DMS79 (cell line): ENCODE data around the gene PAX3.

ENCODE experiments used
- DNase-seq: peaks from one replicate; lab custom pipeline; 2025; lab: John Stamatoyannopoulos, UW

The PAX3 gene

DNA sequence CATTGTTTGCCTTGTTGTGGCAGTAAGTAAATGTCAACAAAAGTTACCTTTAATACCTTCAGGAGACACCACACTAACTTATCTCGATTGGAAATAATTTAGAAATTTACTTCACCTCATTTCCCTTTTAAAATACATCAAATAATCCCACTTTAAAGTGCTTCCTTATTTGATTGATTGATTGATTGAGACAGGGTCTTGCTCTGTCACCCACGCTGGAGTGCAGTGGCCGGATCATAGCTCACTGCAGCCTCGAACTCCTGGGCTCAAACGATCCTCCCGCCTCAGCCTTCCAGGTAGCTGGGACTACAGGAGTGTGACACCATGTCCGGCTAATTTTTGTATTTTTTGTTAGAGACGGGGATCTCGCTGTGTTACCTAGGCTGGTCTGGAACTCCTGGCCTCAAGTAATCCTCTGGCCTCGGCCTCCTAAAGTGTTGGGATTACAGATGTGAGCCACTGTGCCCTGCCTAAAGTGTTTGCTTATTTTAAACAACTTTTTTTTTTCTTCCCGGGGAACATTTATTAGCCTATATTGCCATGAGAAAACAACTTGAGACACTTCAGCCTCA, 12.0 kb upstream of the PAX3 start:
- no peak for DNase-seq

DNA sequence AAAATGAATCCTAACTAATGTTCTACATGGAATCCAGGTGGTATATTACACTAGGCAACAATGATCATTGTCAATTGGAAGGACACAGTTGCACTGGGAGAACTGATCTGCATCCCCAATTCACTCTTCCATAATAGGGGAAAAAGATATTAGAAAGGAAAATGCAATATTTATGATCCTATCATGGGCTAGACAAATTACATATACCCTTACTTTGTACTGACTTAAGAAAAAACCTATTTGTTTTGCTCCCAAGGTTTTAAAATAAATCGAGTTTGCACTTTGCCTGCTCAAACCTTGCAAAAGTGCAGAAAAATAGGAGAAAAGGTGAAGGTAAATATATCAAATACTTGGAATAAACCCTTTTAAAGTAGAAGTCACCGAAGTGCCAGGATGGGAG, 11.0 kb upstream of the PAX3 start:
- DNase-seq: no peak

DNA sequence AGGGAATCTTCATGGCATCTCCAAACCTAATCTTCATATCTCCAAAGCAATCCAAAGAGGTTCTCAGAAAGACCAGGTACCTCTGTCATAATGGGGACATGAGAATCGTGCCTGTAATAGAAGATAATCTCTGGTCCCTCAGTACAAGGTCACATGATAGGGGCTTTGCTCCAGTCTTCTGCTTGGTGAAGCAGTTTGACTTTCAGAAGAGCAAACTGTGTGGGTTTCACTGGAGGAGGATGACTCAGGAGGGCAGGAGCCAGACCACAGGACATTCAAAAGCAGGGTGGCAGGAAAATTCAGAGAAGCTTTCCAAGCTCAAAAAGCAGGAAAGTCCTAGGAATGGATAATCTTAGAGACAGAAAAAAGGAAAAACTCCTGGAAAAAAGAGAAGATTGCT, 10.6 kb upstream of the PAX3 start:
- no peak for DNase-seq

DNA sequence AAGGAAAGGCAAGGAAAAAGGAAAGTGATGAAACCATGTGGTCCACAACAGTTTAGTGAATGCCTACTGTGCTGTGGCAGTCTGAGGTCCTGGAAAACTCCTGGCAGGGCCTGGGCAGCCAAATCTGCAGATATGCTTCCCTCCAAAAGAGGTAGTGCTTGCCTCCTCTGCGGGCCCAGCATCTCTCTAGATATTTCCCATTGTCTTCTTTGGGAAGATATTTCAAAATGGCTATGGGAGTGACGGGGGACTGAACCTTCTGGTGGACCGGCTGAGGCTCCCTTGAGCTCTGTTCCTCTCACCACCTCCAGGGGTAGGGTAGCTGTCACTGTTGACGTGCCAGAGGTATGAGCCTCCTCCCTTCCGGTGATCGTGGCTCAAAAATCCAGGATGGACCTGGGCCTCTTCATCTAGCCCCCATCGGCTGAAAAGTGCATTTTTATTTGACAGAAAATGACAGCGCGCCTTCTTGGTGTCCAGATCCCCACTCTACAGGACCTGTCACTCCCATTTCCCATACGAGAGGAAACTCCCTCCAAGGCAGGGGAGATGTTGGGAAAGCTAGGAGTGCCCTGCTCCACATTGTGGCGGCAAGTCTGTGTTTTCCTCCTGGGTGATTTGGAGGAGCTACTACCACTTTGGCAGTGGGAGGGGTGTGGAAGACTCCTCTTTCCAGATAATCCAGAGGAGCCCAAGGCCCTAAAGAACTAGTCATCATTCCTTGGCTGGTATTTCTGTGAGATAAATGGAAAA, 9.4 kb upstream of the PAX3 start:
- no peak for DNase-seq

DNA sequence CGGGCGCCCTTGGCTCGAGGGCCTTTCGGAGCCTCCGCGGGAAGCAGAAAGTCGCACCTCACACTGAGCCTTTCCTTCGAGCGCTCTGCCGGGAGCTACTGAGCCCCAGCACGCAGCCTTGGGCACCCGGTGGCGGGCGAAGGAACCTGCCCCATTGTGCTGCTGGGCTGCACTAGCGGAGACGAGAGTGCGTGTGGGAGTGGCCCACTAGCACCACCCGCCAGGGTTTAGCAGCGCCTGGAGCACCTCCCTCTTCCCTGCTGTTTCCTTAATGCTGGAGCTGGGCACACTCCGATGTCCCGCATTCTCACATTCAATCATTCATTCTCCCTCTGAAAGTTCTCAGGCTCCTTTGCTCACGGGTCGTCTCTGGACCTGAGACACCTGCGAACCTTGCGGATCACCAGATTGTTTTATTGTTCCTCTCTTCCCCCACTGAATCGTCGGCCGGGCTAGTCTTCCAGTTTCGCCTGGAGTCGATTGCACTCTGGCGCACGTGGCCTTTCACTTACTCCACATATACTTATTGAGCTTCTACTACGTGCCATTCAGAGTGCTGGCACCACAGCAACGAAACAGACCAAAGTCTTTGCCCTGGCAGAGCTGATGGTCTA, 8.5 kb upstream of the PAX3 start:
- DNase-seq: no peak

DNA sequence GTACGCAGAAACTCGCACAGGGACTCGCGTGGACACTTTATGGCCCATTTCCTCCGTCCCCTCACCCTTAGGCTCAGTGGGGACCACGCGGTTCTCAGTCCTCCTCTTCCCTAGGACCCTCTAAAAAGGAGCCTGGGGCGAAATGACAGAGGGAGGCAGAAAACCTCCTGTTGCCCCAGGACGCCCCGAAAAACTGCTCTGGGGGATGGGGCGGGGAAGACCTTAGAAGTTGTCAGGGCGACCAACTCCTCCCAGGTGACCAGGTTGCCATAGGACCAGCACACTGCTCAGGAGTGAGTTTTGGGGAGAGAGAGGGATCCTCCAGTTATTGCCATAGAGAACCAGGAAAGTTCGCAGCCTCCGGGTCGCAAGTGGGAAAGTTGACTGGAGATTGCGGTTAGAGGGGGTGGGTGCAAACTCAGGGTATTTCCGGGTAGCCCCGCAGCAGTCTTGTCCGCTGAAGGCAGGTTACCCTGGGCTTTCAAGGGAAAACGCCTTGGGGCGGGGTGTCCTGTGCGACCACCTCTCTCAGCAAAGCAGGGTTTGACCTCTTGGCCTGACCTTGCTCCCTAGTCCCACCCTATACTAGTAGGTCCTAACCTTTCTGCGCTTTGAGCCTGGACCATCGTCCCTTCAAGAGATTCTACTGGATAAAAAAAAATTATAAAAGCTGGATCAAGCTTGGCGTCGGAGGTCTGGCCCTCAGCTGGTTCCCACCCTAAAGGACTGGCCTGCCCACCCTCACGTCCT, 7.8 kb upstream of the PAX3 start:
- DNase-seq: no peak

DNA sequence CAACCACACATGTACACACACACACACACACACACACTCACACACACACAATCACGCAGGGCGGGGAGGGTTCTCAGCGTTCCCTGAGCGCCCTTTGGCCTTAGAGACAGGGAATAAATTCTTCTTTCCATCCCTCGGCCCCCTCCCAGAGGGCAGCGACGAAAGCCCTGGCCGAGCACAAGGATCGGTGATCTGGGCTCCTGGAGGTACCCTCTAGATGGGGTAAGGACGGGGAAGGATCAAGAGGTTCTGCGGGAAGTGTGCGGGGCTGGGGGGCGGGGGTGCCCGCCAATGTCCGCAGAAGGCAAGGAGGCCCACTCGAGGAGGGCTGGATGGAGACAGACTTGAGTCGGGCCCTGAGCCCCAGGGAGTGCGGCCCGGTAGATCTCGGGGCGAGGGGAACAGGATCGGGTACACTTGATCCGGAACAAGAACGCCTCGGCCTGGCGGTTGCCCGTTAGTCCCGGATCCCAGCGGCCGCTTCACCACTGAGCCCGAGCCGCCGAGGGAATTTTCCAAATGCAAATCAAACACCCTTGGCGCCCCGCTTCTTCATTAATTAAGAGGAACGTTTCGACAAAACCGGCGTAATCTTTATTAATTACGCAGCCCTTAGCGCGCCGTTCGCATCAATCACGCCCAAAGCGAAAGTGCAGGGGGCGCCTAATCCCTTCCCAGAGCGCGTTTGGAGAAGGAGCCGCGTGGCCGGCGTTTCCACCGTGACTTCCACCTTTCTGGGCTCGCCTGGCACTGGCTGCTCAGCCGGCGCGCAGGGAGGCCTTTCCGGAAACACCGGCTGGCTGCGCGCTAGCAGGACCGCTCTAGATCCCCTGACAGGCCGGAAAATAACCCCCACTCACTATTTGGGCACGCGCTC, 7.0 kb upstream of the PAX3 start:
- DNase-seq: no peak

DNA sequence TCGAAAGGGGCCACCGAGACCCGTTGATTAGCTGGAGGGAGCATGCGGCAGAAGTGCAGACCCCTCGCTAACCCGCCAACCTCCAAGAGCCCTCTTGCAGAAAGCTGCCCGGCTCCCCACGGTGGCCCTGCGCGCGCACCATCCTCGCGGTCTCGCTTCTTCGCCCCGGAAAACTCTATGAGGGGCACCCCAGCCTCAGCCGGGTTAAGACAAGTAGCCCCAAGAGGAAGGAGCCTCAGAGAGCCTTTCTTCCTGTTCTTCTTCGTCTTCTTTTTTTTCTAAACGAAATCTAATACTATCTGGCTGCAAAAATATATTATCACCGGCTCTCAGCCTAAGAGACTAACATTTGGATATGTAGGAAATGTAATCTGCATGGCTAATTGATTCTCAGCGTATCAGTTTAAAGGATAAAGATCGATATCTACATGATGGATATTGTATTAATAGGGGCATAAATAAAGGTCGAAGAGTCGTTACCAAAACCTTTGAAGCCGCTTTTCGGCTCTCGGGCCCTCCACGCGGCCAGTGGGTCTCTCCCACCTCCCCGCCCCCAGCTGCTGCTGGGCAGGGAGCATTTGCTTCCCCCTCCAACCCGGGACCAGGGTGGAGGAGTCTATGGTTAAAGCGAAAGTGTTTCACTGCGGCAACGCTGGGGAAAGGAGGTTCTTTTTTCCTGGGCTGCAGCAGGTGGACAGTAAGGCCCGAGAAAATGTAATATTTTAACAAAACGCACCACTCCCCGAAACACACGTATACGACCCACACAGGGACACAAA, 6.1 kb upstream of the PAX3 start:
- DNase-seq: no peak

DNA sequence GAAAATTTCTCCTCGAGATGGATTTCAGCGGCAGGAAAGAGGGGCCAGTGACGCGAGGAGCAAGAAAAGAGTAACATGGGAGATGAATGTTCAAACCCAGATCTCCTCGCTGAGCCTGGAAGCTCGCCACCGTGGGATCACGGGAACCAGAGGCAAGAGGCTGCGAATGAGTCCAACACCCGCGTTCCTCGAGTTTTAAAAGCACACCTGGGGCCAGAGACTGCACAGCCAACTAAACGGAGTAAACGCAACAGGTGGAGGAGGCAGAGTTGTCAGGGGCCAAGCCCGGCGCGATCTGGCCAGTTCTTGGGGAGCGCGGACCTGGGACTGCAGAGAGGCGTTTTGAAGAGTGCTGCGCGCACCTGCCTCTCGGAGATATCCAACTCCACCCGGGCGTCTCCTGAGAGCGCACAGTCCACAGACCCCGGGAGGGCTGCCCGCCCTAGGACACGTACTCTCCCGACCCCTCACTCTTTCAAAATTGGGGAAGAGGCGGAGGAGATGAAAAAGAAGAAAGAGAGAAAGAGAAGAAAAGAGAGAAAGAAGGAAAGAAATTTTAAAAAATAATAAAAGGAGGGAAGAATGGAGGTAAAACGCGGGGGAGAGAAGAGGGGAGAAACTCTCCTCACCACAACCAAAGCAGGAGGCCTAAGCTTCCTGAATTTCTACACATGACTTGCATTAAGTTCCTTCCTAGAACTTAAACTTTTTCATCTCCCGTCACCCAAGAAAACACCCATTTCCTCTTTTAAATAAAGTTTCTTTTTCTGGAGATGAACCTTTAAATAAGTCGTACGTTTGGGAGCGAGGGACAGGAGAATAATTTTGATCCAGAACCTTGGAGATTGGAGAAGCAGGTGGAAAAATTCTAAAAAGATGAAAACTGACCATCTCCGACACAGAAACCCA, 5.3 kb upstream of the PAX3 start:
- DNase-seq: no peak

DNA sequence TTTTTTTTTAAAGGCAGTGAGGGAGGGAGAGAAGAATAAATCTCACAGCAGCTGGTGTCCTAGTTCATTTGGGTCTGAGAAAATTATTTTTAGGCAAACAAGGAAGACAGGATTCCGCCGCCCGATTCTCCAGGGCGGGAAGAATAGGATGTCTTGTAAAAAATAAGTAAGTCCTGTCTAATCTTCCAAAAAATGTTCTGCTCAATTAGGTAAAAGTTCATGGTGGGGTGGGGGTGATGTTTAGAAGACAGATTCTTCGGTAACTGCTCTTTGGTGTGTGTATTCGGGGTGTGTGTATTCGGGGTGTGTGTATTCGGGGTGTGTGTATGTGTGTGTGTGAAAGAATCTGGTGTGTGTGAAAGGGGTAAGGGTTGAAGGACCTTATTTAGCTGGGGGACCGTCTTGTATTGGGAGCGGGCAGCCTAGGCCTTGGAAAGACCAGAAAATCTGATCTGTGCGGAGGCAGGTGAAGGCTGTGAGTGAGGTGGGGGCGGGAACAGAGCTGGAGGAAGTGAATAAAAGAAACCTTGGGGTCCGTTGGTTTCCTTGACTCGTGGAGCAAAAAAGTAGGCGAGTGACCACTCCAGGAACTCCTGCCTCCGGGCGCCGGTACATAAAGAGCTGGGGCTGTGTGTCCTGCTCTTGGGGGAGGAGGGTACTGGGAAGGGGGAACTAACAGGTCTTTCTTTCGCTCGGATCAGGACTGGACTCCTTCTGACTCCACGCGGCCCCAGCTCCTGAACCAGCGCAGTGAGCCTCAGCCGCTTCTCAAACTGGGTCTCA, 4.4 kb upstream of the PAX3 start:
- DNase-seq: no peak

DNA sequence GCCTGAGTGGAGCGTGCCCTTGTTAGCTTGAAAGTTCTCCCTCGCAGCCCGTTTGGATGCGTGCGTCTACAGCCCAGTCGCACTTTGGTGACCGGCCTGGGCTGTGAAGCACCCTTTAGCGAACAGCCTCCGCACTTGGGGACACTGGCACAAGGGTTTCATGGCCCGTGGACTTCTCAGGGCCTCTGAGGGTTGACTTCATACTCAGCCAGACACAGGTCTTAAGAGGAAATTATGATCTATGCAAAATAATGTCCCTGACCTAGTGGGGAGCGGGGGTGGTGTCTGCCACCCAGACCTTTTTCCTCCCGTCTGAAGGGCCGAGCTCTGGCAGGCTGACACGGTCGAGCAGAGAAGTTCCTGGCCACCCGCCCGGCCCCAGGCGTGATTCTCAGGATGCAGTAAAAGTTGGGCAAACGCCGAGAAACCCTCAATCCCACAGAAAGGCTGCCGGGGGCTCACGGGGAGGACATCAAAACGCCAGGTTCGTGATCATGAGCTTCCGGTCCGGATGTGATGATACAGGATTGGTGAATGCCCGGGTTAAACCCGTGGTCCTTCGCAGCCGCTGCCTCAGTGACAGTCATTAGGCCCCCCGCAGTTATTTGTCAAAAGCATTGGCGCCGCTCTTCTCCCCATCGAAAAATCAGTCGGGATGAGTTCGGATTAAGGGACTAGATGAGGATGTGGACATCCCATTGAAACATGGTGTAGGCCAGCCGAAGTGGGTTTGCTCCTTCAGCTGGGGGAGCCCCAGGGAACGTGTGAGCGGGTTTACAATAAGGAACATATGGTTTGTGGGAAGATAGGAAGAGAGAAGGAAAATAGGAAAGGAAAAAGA, 3.6 kb upstream of the PAX3 start:
- no peak for DNase-seq

DNA sequence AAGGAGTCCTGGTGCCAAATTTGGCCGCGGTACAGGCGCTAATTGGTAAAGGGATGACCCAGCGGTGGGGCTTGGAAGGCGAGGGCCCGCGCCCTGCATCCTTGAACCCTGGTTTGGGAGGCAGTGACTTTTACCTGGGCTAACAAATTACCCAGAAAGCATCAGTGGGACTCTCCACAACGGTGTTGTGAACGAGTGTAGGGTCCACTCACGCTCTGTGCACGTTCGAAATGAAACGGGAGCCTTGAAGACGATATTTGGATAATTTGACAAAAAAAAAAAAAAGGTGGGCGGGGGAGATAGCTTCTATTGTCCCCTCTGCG, 3.0 kb upstream of the PAX3 start:
- DNase-seq: no peak

DNA sequence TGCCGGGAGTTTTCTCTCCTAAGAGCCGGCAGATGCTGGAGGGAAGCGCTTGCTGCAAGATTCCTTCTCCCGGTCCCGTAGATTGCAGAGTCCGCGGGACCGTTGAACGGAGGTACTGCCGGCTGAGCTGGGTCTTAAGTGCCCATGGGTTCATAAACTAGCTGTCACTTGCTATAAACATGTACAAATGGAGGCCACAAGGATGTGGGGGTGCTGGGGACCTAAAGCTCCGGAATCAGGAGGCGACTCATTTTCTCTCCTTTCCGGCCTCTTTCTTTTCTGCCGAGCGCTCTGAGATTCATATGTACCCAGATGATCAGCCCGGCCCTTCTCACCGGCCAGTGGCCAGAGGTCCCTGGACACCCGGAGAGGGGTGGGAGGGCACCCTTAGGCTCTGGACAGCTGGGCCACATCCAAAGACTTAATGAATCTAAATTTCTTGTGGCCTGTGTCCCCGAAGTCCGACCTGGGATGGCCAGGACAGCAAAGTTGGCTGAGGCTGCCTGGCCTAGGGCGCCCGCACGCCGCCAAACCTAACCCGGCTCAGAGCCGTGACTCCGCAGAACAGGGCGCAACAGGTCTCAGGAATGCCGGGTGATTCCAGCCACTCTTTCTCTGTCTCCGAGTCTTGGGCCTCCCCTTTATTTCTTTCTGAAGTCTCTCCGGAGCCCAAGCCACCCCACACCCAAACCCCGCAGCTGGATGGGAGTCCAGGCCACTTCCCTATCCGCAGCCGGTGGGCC, 2.4 kb upstream of the PAX3 start:
- DNase-seq: no peak

DNA sequence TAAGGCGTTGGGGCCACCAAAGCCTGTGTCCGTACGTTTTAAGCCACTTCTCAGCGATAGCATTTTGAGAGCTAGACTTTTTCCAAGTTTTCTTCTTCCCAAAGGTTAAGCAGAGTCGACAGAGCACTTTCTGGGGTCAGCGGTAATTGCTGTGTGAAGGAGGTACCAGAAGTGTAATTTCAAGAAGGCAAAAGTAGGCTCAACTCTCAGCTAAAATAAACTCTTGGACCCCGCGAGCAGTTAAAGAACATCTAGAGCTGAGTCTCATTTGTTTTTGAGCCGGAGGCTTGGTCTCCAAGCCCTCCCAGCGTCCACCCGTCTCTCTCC, 1.9 kb upstream of the PAX3 start:
- no peak for DNase-seq

DNA sequence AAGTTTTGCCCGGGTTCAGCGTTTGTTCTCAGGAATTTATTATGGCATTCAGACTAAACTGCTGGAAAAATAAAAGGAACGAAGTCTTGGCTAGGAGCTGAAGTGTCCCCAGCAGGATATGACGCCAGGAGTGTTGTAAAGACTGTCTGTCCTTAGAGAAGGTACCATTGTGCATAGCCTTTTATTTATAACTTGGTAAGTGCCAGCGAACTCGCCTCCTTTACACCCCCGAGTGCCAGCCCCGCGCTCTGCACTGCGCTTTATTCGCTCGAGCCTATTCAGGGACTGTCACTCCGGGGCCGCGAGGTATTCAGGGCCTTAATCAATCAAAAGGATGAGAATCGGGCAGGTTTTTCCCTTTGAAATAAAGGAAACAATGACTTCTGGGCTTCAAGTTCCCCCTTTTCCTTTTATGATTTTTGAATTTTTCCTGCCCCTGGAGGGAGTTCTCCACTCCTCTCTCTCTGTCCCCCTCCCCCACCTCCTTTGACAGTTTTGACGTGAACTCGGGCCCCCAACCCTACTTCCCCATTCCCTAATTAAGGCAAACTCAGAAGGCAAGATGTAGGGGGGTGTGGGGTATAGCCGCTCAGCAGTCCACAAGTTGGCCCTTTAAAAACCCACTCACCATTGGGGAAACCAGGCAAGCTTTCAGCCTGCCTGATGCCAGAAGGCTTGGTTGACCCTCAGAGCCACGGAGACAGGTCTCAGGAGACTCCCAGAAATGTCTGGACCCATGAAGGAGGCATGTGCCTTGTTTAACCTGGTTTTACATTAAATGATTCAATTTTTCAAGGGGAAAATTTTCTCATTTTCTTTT, 1.3 kb upstream of the PAX3 start:
- no peak for DNase-seq

DNA sequence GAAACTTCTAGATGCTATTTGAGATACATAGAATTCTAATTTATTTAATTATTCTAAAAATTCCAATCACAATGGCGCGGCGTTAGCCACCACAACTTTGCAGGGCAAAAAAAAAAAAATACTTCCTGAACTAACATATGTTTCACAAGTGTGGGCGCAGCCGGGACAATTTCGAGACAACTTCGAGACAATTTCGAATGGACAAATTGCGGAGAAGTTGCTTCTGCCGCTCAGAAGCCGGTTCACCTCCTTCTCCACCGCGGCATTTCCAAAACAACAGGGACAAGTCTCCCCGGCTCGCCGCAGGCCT, 842 bp downstream of the PAX3 start:
- DNase-seq: no peak

DNA sequence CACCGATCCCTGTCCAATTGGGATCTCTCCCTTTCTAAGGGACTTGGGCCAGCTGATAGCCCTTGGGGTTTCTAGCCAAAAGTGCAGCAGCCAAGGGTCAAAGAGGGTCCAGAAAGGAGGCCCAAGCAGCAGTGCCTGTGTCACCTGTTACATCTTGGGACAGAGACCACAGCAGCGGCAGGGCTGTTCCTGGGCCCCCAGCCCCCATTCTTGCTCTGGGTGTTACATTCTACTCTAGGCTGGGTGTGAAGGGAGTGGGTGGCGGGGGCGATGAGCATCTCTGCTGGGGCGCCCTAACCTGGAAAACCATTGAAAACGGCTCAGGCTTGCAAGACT, 1.2 kb downstream of the PAX3 start:
- no peak for DNase-seq
